GM21717 (cell line): ENCODE measurements around the gene TTC34.
"Not testable (repeated sequence)": the region's sequence is repeated elsewhere in the genome, so short reads cannot be mapped to it uniquely, and the experiment has no call there.

Experiments
- ATAC-seq: cut with Tn5 transposase; IDR thresholded peaks from one replicate; pipeline ENCODE4 v1.9.1; 2021; ENCODE audit warnings: mild to moderate bottlenecking, moderate library complexity; ENCODE audit not compliant: unreplicated experiment

TTC34 gene

GRCh38 chr1:2685671-2686070 is 115.8 kb downstream of the TTC34 start:
- not testable (repeated sequence) for ATAC-seq

GRCh38 chr1:2684878-2685277 is 116.6 kb downstream of the TTC34 start:
- not testable (repeated sequence) for ATAC-seq

- ATAC-seq: not testable (repeated sequence)
These were observed 117.5 kb downstream of the TTC34 start for GRCh38 chr1:2684000-2684399.

- ATAC-seq: not testable (repeated sequence)
These were observed 118.2 kb downstream of the TTC34 start for GRCh38 chr1:2683321-2683741.

- ATAC-seq: not testable (repeated sequence)
These were observed 118.6 kb downstream of the TTC34 start for GRCh38 chr1:2682879-2683278.

GRCh38 chr1:2676726-2677125 is 124.8 kb downstream of the TTC34 start:
- not testable (repeated sequence) for ATAC-seq

GRCh38 chr1:2671656-2672055 is 129.8 kb downstream of the TTC34 start:
- not testable (repeated sequence) for ATAC-seq

- ATAC-seq: not testable (repeated sequence)
These were observed 141.7 kb downstream of the TTC34 start for GRCh38 chr1:2659806-2660205.

GRCh38 chr1:2657909-2658308 is 143.6 kb downstream of the TTC34 start:
- not testable (repeated sequence) for ATAC-seq

GRCh38 chr1:2657124-2657523 is 144.4 kb downstream of the TTC34 start:
- not testable (repeated sequence) for ATAC-seq

- ATAC-seq: not testable (repeated sequence)
These were observed 145.7 kb downstream of the TTC34 start for GRCh38 chr1:2655598-2656434.

- ATAC-seq: not testable (repeated sequence)
These were observed 147.0 kb downstream of the TTC34 start for GRCh38 chr1:2654443-2654948.

GRCh38 chr1:2653741-2654442 is 147.6 kb downstream of the TTC34 start:
- not testable (repeated sequence) for ATAC-seq

GRCh38 chr1:2652926-2653571 is 148.4 kb downstream of the TTC34 start:
- not testable (repeated sequence) for ATAC-seq

GRCh38 chr1:2652152-2652925 is 149.2 kb downstream of the TTC34 start:
- ATAC-seq: not testable (repeated sequence)

GRCh38 chr1:2650967-2651645 is 150.4 kb downstream of the TTC34 start:
- ATAC-seq: no peak

GRCh38 chr1:2646837-2647236 is 154.7 kb downstream of the TTC34 start:
- ATAC-seq: no peak

GRCh38 chr1:2645776-2646175 is 155.7 kb downstream of the TTC34 start:
- ATAC-seq: no peak

GRCh38 chr1:2645143-2645542 is 156.3 kb downstream of the TTC34 start:
- no peak for ATAC-seq

- no peak for ATAC-seq
These were observed 156.8 kb downstream of the TTC34 start for GRCh38 chr1:2644591-2645101.
